Measurements from ENCODE around the gene WTIP. TPM values are rescaled to one million over a fixed set of nuclear protein-coding genes. Genes with fewer than 3 reads are reported as not detected.
A peak's percentile ranks its signal among the peaks of the same experiment; 100 is the strongest.

WTIP gene
- total and polyA plus RNA-seq, 2 of the 13 experiments (the other 11 are each of a cell fraction or from before 2014, with no cell fraction given), result 15.0 to 18.1 TPM

DNA sequence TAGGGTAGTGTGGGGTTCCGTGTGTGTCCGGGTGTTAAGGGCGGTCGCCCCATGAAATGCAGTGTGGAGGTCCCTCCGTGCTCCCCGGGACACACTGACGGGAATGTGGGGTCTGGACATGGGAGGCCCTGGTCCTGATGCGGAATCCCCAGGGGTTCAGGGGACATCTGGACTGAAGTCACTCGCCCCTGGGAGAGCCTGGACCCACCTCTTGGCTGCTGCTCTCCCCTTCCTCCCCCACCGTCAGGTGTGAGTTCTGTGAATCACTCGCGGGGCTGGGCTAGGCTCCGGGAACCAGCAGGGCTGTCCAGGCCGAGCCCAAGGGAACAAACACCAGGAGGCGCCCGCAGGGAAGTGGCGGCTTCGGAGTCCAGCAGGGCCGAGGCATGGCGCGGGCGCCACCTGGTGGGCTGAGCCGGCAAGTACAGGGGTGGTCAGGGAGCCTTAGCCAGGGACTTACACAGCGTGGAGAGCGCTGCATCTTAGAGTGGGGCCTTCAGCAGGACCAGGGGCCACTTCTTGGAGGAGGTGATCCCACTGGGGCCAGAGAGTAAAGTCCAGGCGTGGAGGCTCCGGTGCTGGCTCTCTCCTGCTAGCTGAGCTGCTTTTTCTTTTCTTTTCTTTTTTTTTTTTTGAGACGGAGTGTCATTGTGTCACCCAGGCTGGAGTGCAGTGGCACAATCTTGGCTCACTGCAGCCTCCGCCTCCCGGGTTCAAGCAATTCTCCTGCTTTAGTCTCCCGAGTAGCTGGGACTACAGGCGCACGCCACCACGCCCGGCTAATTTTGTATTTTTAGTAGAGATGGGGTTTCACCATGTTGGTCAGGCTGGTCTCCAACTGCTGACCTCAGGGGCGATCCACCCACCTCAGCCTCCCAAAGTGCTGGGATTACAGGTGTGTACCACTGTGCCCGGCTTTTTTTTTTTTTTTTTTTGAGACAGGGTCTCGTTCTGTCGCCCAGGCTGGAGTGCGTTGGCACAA is 20.1 kb downstream of the WTIP start (continued):
- TF ChIP-seq, protein P1, sequence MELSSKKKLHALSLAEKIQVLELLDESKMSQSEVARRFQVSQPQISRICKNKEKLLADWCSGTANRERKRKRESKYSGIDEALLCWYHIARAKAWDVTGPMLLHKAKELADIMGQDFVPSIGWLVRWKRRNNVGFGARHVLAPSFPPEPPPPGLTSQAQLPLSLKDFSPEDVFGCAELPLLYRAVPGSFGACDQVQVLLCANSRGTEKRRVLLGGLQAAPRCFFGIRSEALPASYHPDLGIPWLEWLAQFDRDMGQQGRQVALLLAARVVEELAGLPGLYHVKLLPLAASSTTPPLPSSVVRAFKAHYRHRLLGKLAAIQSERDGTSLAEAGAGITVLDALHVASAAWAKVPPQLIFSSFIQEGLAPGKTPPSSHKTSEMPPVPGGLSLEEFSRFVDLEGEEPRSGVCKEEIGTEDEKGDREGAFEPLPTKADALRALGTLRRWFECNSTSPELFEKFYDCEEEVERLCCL (CRISPR knock-in tag; IDR thresholded peaks at IDR 0.05; ENCODE audit: borderline replicate concordance), result no peak
- no peak for TF ChIP-seq ZNF546 (CRISPR knock-in tag; conservative IDR thresholded peaks at IDR 0.05)
- no peak for TF ChIP-seq ZNF12 (CRISPR knock-in tag; IDR thresholded peaks at IDR 0.05)
- TF ChIP-seq CENPT (CRISPR knock-in tag; IDR thresholded peaks at IDR 0.05; ENCODE audit: low read depth), result no peak
- TF ChIP-seq, protein P2, sequence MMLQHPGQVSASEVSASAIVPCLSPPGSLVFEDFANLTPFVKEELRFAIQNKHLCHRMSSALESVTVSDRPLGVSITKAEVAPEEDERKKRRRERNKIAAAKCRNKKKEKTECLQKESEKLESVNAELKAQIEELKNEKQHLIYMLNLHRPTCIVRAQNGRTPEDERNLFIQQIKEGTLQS (CRISPR knock-in tag; IDR thresholded peaks at IDR 0.05), result no peak
- 0 out of 2 replicates have a peak, but pooled peaks have one; percentile 23 for TF ChIP-seq MXD3 (CRISPR knock-in tag; IDR thresholded peaks at IDR 0.05)
- TF ChIP-seq, protein P3, sequence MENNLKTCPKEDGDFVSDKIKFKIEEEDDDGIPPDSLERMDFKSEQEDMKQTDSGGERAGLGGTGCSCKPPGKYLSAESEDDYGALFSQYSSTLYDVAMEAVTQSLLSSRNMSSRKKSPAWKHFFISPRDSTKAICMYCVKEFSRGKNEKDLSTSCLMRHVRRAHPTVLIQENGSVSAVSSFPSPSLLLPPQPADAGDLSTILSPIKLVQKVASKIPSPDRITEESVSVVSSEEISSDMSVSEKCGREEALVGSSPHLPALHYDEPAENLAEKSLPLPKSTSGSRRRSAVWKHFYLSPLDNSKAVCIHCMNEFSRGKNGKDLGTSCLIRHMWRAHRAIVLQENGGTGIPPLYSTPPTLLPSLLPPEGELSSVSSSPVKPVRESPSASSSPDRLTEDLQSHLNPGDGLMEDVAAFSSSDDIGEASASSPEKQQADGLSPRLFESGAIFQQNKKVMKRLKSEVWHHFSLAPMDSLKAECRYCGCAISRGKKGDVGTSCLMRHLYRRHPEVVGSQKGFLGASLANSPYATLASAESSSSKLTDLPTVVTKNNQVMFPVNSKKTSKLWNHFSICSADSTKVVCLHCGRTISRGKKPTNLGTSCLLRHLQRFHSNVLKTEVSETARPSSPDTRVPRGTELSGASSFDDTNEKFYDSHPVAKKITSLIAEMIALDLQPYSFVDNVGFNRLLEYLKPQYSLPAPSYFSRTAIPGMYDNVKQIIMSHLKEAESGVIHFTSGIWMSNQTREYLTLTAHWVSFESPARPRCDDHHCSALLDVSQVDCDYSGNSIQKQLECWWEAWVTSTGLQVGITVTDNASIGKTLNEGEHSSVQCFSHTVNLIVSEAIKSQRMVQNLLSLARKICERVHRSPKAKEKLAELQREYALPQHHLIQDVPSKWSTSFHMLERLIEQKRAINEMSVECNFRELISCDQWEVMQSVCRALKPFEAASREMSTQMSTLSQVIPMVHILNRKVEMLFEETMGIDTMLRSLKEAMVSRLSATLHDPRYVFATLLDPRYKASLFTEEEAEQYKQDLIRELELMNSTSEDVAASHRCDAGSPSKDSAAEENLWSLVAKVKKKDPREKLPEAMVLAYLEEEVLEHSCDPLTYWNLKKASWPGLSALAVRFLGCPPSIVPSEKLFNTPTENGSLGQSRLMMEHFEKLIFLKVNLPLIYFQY (CRISPR knock-in tag; IDR thresholded peaks at IDR 0.05; ENCODE audit: borderline replicate concordance), result no peak
- TF ChIP-seq PPARG (CRISPR knock-in tag; conservative IDR thresholded peaks at IDR 0.05), result 0 out of 2 replicates have a peak, but pooled peaks have one; percentile 18
- no peak for TF ChIP-seq SCMH1 (CRISPR knock-in tag; IDR thresholded peaks at IDR 0.05; ENCODE audit: borderline replicate concordance)
- no peak for TF ChIP-seq DRAP1 (CRISPR knock-in tag; IDR thresholded peaks at IDR 0.05)
- TF ChIP-seq THAP9 (CRISPR knock-in tag; IDR thresholded peaks at IDR 0.05; ENCODE audit: borderline replicate concordance), result 0 out of 2 replicates have a peak, but pooled peaks have one; percentile 52
- TF ChIP-seq CBFB (CRISPR knock-in tag; IDR thresholded peaks at IDR 0.05), result no peak
- no peak for TF ChIP-seq MAFF (IDR thresholded peaks at IDR 0.05; ENCODE audit: low read depth, low read length)
- TF ChIP-seq ZNF276 (CRISPR knock-in tag; IDR thresholded peaks at IDR 0.05; ENCODE audit: low read depth), result no peak
- no peak for TF ChIP-seq ZNF7 (CRISPR knock-in tag; IDR thresholded peaks at IDR 0.05)
- TF ChIP-seq TP53 (CRISPR knock-in tag; conservative IDR thresholded peaks at IDR 0.05), result no peak
